Retinal pigment epithelial cell (primary cell): ENCODE data around the gene BNIP2.
"Not testable (repeated sequence)": the region's sequence is repeated elsewhere in the genome, so short reads cannot be mapped to it uniquely, and the experiment has no call there.

Source experiments
- DNase-seq: peaks from one replicate; pipeline ENCODE4 v3.0.0-alpha.2; 2010; ENCODE audit warnings: low read depth
- H3K4me3 ChIP-seq: 2 replicates; pipeline ENCODE4 v1.5.1; 2011; ENCODE audit warnings: mild to moderate bottlenecking, low read length, control low read depth, moderate library complexity
- TF ChIP-seq, protein P1 (sequence below): conservative IDR thresholded peaks from 2 replicates; pipeline ENCODE4 v1.5.1; 2011; ENCODE audit warnings: low read depth, low read length, control low read depth, inconsistent platforms

The BNIP2 gene

DNA sequence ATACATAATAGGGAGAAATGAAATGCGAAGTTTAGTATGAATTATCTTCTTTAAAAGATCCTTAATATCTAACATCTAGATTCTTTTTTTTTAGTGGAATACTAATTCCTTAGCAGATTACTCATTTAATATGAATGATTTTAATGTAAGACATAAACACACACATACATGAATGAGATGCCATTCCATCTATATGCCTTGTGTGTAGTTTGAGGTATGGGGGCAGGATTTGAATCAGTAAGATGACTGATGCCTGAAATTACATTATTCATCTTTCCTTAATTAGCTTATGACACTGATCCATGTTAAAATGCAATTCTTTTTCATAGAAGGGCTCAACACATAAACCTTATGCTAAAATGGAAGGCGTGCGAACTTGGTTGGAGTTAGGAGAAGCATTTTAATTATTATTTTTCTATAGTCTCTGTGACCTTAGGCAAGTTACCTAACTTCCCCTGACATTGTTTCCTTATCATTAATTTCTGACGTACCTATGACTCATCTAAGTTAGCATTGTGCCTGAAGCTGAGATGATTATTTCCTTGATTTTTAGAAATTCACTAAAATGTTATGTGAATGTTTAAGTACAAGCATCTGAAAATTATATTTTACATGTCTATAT is 10.8 kb upstream of the BNIP2 start:
- TF ChIP-seq, protein P1, sequence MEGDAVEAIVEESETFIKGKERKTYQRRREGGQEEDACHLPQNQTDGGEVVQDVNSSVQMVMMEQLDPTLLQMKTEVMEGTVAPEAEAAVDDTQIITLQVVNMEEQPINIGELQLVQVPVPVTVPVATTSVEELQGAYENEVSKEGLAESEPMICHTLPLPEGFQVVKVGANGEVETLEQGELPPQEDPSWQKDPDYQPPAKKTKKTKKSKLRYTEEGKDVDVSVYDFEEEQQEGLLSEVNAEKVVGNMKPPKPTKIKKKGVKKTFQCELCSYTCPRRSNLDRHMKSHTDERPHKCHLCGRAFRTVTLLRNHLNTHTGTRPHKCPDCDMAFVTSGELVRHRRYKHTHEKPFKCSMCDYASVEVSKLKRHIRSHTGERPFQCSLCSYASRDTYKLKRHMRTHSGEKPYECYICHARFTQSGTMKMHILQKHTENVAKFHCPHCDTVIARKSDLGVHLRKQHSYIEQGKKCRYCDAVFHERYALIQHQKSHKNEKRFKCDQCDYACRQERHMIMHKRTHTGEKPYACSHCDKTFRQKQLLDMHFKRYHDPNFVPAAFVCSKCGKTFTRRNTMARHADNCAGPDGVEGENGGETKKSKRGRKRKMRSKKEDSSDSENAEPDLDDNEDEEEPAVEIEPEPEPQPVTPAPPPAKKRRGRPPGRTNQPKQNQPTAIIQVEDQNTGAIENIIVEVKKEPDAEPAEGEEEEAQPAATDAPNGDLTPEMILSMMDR: no peak
- DNase-seq: no peak
- no peak overlapping the region for H3K4me3 ChIP-seq

DNA sequence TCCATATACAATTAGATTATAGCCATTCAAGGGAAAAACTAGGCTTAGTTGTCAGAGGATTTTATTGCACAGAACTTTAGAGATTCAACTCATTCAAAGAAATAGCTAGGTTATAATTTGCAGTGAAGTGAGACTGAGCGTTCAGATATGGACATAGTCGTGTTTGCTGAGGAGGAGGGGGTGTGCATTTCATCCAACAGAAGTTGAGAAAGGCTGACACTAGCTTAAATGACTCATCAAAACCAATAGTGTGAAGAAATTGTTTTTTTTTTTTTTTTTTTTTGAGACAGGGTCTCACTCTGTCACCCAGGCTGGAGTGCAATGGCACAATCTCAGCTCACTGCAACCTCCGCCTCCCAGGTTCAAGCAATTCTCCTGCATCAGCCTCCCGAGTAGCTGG is 8.9 kb upstream of the BNIP2 start:
- not testable (repeated sequence) for H3K4me3 ChIP-seq, DNase-seq

DNA sequence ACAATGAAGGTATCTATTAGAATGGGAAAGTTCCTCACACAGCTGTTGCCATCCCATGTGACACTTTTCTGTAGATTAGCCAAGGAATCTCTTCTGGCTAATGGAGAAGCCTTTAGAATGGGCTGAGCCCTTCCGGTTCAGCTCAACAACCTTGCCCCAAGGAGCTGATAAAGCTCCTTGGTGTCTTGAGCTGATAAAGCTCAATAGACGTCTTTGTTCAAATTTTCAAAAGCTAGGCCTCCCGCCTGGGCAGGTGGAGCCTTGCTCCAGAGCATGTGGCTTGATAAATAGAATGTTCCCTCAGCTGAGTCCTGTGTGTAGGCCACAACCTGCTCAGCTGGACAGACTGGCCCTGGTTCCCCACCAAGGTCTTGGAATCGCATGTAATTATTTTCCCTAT is 7.2 kb upstream of the BNIP2 start:
- no peak for DNase-seq
- TF ChIP-seq, protein P1: no peak
- no peak overlapping the region for H3K4me3 ChIP-seq

DNA sequence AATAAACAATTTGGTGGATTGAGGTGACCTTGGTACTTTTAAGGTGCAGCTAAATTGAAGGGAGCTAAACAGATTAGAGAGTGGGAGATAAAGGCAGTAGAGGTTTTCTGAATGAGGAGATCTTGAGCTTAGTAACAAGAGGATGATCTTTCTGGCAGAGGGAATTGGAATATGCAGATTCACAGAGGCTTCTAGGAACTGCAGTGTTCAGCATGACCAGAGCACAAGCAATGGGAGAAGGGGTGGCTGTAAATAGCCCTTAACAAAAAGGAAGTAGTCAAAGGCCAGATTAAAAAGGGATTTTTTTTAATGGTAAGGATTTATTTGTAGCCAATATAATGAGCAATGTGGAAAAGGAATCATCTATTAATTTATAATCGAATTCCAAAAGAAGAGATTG is 5.7 kb upstream of the BNIP2 start:
- H3K4me3 ChIP-seq: no peak overlapping the region
- TF ChIP-seq, protein P1: no peak

DNA sequence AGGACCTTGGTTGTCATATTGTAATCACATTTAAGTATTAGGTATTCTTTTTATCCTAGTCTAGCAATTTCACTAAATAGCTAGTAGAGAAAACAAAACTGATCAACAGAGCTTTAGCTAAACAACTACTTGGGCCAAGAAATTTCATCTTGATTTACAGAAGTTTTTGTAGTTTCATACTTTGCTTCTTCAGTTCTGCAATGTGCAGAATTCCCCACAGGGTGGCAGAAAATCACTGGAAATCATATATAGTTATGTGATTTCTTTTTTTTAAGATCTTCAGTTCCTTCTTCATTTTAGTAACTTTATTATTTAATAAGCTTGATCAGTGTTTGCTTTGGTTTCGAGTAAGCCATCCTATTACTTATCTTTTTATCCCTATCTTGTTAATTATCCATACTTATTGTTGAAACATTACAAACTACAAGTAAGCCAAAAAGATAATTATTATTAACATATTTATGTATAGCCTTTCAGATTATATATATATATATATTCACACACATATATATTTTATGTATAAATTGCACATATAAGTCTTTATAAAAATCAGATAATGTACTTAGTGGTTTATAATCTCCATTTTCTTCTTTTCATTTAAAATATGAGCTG is 2.2 kb upstream of the BNIP2 start:
- no peak for DNase-seq
- no peak overlapping the region for H3K4me3 ChIP-seq
- TF ChIP-seq, protein P1: peak; percentile 69

More for the DNA sequence above, 5.7 kb upstream of the BNIP2 start:
- DNase-seq: no peak

DNA sequence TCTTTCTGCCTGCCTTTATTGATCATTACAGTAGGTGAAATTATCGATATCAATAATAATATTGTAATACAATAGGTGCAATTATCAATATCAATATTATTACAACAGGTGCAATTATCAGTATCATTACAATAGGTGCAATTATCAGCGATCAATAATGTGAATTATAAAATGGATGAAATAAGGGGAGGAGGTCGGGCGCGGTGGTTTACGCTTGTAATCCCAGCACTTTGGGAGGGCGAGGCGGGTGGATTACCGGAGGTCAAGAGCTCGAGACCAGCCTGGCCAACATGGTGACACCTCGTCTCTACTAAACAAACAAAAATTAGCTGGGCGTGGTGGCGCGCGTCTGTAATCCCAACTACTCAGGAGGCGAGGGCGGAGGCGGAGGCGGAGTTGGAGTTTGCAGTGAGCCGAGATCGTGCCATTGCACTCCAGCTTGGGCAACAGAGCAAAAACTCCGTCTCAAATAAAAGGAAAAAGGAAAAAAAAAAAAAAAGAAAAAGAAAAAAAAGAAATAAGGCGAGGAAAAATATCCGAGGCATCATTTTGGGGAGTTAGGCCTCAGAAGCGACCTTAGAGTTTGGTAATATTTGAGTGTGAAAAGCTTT is 611 bp upstream of the BNIP2 start:
- H3K4me3 ChIP-seq: peak overlapping the region; percentile 96
- no peak for DNase-seq
- TF ChIP-seq, protein P1: no peak

DNA sequence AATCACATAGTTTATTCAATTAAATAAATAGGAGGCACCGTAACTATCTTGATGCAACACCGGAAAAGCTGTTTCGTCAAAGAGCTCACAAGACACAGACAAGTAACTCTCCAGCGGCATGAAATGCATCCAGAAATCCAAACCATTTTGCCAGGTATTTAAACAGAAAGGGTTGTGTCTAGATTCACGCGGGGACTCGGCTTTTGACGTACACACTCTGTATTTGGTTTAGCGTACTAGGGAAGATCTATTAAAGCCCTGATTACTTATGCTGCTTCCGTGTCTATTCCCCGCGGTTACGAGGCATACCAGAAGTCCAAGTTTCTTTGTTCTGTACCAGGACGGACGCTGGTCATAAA is 718 bp downstream of the BNIP2 start:
- no peak for DNase-seq
- peak overlapping the region; percentile 96 for H3K4me3 ChIP-seq
- TF ChIP-seq, protein P1: no peak
